Testis (tissue), 3 donors: ENCODE results near the gene IGF1R. TPM values are rescaled to one million over a fixed set of nuclear protein-coding genes. Genes with fewer than 3 reads are reported as not detected.

Experiments used
- DNase-seq: peaks from one replicate; pipeline ENCODE4 v3.0.0-alpha.2; 2019
- H3K27ac ChIP-seq, 2 donors: fragments of 200-600 bp; sonication (generic); one replicate each; pipeline ENCODE4 v1.5.1; 2019
- H3K27me3 ChIP-seq: fragments of 200-600 bp; sonication (generic); one replicate; pipeline ENCODE4 v1.5.1; 2019
- H3K36me3 ChIP-seq: fragments of 200-600 bp; sonication (generic); one replicate; pipeline ENCODE4 v1.5.1; 2017; ENCODE audit warnings: low read depth; ENCODE audit errors: missing control alignments
- H3K4me1 ChIP-seq: fragments of 200-600 bp; sonication (generic); one replicate; pipeline ENCODE4 v1.5.1; 2019
- H3K4me3 ChIP-seq, 2 donors: fragments of 200-600 bp; sonication (generic); one replicate each; pipeline ENCODE4 v1.5.1; 2017 to 2019
- H3K9me3 ChIP-seq: fragments of 200-600 bp; sonication (generic); one replicate; pipeline ENCODE4 v1.5.1; 2017
- POLR2A ChIP-seq: fragments of 450-650 bp; IDR thresholded peaks from one replicate; pipeline ENCODE4 v1.6.1; 2017; ENCODE audit warnings: antibody characterized with exemption, mild to moderate bottlenecking, moderate library complexity
- WGBS, 2 donors: methylation state at CpG; one replicate each; pipeline ENCODE4 v1.1.5; 2018; 5-methylcytosine and 5-hydroxymethylcytosine counted together
- intact Hi-C: fragments of 100-400 bp; cut with DNase I; formaldehyde crosslinking; loops from one replicate; pipeline ENCODE4 v1.15.1; 2023; ENCODE audit warnings: low total_unique reads
- polyA plus RNA-seq: library from polyadenylated mRNA; stranded (reverse); fragments of 350-450 nt; fragmentation: Illumina TruSeq; extraction: RNeasy Lipid Tissue Mini Kit (QIAGEN cat#74804); gene quantifications from one replicate; pipeline ENCODE4 v1.2.3, GENCODE V29; 2014; ENCODE audit warnings: low read depth, low replicate concordance; ENCODE audit not compliant: insufficient read depth
- total RNA-seq, 2 donors: library from RNA; depleted of rRNA; stranded (reverse); fragments of >200 nt; gene quantifications; one replicate each; pipeline ENCODE4 v1.2.3, GENCODE V29; 2016
- TF ChIP-seq, protein P1 (sequence below), 3 experiments: fragments of 450-650 bp in 2 of 3; fragments of 200-600 bp in 1 of 3; sonication (generic) in 1 of 3; IDR thresholded peaks; one replicate each; pipeline ENCODE4 v1.5.1; 2016 to 2019; ENCODE audit warnings: antibody characterized with exemption in 3 of 3, mild to moderate bottlenecking in 2 of 3, moderate library complexity in 1 of 3

Gene IGF1R
- total and polyA plus RNA-seq, 3 donors from 2014 or later = 25.8 to 172 (median 157) TPM

DNA sequence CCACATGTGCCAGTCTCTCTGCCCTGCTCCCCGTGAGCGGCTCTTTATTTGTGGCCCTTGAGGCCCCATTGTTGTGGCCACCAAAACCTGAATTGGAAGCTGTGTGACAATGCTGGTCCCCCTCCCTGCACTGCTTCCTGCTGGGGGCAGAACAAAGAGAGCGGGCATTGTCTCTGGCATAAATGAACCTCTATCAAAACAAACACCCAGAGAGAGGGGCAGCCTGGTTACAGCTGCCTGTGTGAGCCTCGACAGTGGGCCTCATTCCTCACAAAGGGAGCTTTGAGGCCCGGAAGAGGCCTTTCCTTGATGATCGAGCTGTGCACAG, 152.9 kb downstream of the IGF1R start:
- intact Hi-C loops = no loop called here
- 63 to 71% methylated on average over 6 of the region's 6 CpGs for WGBS, 2 donors

DNA sequence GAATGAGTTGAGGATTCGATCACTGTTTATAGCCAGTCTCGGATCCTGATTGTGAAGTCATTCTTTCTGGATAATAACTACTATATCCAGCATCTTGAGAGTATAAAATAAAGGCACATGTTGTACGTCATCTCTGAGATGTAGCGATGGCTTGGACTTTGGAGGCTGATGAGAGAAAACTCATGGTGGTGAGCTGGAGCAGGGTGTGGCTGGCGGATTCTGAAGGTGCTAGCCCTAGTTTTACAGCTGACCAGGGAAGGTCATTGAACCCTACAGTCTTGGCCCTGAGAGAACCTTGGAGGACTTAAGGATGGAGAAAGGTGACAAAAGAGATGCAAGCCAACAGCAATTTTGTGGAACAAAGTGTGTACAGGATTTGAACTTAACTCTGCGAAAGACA, 153.8 kb downstream of the IGF1R start:
- no peaks in the 10 kb centered on the region for H3K27me3 ChIP-seq
- TF ChIP-seq POLR2A = no peak
- TF ChIP-seq, protein P1, sequence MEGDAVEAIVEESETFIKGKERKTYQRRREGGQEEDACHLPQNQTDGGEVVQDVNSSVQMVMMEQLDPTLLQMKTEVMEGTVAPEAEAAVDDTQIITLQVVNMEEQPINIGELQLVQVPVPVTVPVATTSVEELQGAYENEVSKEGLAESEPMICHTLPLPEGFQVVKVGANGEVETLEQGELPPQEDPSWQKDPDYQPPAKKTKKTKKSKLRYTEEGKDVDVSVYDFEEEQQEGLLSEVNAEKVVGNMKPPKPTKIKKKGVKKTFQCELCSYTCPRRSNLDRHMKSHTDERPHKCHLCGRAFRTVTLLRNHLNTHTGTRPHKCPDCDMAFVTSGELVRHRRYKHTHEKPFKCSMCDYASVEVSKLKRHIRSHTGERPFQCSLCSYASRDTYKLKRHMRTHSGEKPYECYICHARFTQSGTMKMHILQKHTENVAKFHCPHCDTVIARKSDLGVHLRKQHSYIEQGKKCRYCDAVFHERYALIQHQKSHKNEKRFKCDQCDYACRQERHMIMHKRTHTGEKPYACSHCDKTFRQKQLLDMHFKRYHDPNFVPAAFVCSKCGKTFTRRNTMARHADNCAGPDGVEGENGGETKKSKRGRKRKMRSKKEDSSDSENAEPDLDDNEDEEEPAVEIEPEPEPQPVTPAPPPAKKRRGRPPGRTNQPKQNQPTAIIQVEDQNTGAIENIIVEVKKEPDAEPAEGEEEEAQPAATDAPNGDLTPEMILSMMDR (IDR thresholded peaks at IDR 0.05) = no peak
- H3K27ac ChIP-seq = no peak overlapping the region
- intact Hi-C loops = no loop called here
- no peak for DNase-seq
- no peak overlapping the region for H3K4me3 ChIP-seq
- peaks cover 32% of the 10 kb centered on the region for H3K4me1 ChIP-seq
- no peaks in the 10 kb centered on the region for H3K36me3 ChIP-seq
- H3K9me3 ChIP-seq = no peaks in the 10 kb centered on the region
- WGBS, 2 donors = 91% methylated on average over 6 of the region's 6 CpGs

More for the DNA sequence above, 152.9 kb downstream of the IGF1R start:
- no peak for TF ChIP-seq POLR2A
- TF ChIP-seq, protein P1 (IDR thresholded peaks at IDR 0.05) = no peak
- Histone ChIP-seq H3K9me3 (no peaks in the 10 kb centered on the region), H3K36me3 (no peaks in the 10 kb centered on the region), H3K27me3 (no peaks in the 10 kb centered on the region), H3K4me3 (no peak overlapping the region), H3K4me1 (peaks cover 32% of the 10 kb centered on the region), H3K27ac (no peak overlapping the region)
- DNase-seq = no peak

DNA sequence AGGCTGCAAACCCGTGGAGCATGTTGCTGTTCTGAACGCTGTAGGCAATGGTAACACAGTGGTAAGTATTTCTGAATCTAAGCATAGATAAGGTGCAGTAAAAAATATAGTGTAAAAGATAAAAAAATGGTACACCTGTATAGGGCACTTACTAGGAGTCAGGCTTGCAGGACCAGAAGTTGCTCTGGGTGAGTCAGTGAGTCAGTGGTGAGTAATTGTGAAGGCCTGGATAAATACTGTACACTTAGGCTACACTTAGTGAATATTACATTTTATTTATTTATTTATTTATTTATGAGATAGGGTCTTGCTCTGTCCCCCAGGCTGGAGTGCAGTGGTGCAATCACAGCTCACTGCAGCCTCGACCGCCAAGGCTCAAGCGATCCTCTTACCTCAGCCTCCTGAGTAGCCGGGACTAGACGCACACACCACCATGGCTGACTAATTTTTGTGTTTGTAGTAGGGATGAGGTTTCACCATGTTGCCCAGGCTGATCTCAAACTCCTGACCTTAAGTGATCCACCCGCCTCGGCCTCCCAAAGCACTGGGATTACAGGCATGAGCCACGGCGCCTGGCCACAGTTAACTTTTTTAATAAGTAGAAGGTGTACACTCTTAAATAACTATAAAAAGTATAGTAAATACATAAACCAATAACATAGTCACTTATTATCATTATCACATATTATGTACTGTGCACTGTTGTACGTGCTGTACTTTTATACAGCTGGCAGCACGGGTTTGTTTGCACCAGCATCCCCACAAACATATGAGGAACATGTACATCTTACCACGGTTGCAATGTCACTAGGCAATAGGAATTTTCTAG, 155.1 kb downstream of the IGF1R start:
- intact Hi-C loops = no loop called here
- no peaks in the 10 kb centered on the region for H3K9me3 ChIP-seq
- H3K36me3 ChIP-seq = no peaks in the 10 kb centered on the region
- WGBS, 2 donors = 94 to 95% methylated on average over 14 of the region's 14 CpGs
- no peaks in the 10 kb centered on the region for H3K27me3 ChIP-seq
- DNase-seq = no peak
- TF ChIP-seq, protein P1 (IDR thresholded peaks at IDR 0.05) = no peak
- TF ChIP-seq POLR2A = no peak
- peaks cover 32% of the 10 kb centered on the region for H3K4me1 ChIP-seq
- no peak overlapping the region for H3K4me3 ChIP-seq
- H3K27ac ChIP-seq = no peak overlapping the region

DNA sequence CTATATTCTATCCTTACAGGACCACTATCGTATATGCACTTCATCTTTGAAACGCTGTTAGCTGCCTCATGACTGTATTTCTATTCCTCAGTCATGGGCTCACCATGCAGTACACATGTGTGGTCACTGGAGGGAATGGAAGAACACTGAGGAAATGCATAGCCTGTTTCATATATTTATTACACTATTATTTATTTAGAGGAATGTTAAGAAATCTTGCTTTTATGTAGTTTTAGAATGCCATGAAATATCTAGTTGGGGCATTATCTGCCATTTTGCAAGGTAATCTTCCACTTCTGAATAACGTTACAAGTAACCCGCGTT, 155.7 kb downstream of the IGF1R start:
- H3K4me1 ChIP-seq = peaks cover 32% of the 10 kb centered on the region
- TF ChIP-seq POLR2A = no peak
- TF ChIP-seq, protein P1 (IDR thresholded peaks at IDR 0.05) = no peak
- 78 to 84% methylated on average over 5 of the region's 5 CpGs for WGBS, 2 donors

More for the DNA sequence above, 155.7 kb downstream of the IGF1R start:
- H3K36me3 ChIP-seq = no peaks in the 10 kb centered on the region
- intact Hi-C loops = no loop called here
- H3K9me3 ChIP-seq = no peaks in the 10 kb centered on the region
- H3K4me3 ChIP-seq = no peak overlapping the region
- no peak overlapping the region for H3K27ac ChIP-seq
- DNase-seq = no peak
- H3K27me3 ChIP-seq = no peaks in the 10 kb centered on the region
